A549 (cell line): Measurements from ENCODE around the gene PRSS21.

Experiments
- EP300 ChIP-seq, 2 experiments: fragments of >200 bp; sonication (Bioruptor Twin); formaldehyde crosslinking; IDR thresholded peaks; 2 replicates in 1 of 2; 3 replicates in 1 of 2; pipeline ENCODE4 v1.6.1; 2016 to 2017
- ESRRA ChIP-seq: fragments of 150-350 bp; IDR thresholded peaks from 2 replicates; pipeline ENCODE4 v1.6.1; 2014; ENCODE audit warnings: mild to moderate bottlenecking, low read length, borderline replicate concordance
- HDAC2 ChIP-seq: fragments of 200-600 bp; sonication (generic); IDR thresholded peaks from 2 replicates; pipeline ENCODE4 v1.6.1; 2016
- NR3C1 ChIP-seq: fragments of >200 bp; sonication (Bioruptor Twin); formaldehyde crosslinking; IDR thresholded peaks from 3 replicates; pipeline ENCODE4 v1.6.1; 2017
- RAD21 ChIP-seq, 2 experiments: fragments of >200 bp in 1 of 2; sonication (Bioruptor Twin) in 1 of 2; formaldehyde crosslinking in 1 of 2; IDR thresholded peaks in 1 of 2; conservative IDR thresholded peaks in 1 of 2; 2 replicates in 1 of 2; 3 replicates in 1 of 2; pipeline ENCODE4 v1.6.1; 2012 to 2018; ENCODE audit warnings: inconsistent platforms in 1 of 2
- RNF2 ChIP-seq: fragments of 200-600 bp; sonication (generic); IDR thresholded peaks from 2 replicates; pipeline ENCODE4 v1.6.1; 2016; ENCODE audit warnings: low read depth, mild to moderate bottlenecking, antibody characterized with exemption, moderate library complexity, borderline replicate concordance
- TF ChIP-seq, protein P1 (sequence below): fragments of >200 bp; sonication (Bioruptor Twin); formaldehyde crosslinking; IDR thresholded peaks from 3 replicates; pipeline ENCODE4 v1.5.1; 2016

DNA sequence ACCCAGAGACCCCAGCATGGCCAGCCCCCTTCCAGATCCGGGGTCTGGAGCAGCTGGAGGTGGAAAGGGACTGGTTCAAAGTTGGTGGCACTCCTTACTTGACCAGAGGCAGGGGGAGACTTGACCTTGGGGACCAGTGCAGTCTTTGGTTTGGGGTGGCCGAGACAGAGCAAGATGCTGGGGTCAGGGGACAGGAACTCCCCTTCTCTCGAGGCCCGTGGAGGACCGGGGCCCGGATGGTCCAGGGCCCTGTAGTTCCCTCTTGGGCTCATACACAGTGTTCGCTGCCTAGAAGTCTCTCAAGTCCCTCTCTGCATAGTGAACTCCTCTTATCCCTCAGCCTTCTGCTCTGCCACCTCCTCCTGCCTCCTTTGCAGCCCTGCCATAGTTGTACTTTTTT, 29.1 kb upstream of the PRSS21 start:
- no peak for TF ChIP-seq HDAC2
- TF ChIP-seq, protein P1, sequence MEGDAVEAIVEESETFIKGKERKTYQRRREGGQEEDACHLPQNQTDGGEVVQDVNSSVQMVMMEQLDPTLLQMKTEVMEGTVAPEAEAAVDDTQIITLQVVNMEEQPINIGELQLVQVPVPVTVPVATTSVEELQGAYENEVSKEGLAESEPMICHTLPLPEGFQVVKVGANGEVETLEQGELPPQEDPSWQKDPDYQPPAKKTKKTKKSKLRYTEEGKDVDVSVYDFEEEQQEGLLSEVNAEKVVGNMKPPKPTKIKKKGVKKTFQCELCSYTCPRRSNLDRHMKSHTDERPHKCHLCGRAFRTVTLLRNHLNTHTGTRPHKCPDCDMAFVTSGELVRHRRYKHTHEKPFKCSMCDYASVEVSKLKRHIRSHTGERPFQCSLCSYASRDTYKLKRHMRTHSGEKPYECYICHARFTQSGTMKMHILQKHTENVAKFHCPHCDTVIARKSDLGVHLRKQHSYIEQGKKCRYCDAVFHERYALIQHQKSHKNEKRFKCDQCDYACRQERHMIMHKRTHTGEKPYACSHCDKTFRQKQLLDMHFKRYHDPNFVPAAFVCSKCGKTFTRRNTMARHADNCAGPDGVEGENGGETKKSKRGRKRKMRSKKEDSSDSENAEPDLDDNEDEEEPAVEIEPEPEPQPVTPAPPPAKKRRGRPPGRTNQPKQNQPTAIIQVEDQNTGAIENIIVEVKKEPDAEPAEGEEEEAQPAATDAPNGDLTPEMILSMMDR: no peak
- TF ChIP-seq RNF2: no peak
- TF ChIP-seq ESRRA: no peak
- no peak for TF ChIP-seq EP300 (IDR thresholded peaks at IDR 0.05)
- no peak for TF ChIP-seq RAD21 (conservative IDR thresholded peaks at IDR 0.05 in 1 of 2, IDR thresholded peaks at IDR 0.05 in 1 of 2)
- TF ChIP-seq NR3C1: no peak
